Sigmoid colon (tissue), 4 donors: ENCODE measurements around the gene NLRC3.

Source experiments
- CTCF ChIP-seq, 4 experiments: fragments of 450-650 bp in 3 of 4; fragments of 200-600 bp in 1 of 4; IDR thresholded peaks; one replicate each; pipeline ENCODE4 v1.5.1; 2016 to 2019; ENCODE audit warnings: antibody characterized with exemption in 4 of 4, mild to moderate bottlenecking in 3 of 4, moderate library complexity in 2 of 4
- EP300 ChIP-seq, 4 donors: sonication (generic); formaldehyde crosslinking; IDR thresholded peaks; one replicate each; pipeline ENCODE4 v1.6.1; 2017; ENCODE audit warnings: antibody characterized with exemption in 4 of 4
- POLR2A ChIP-seq, 2 donors: fragments of 450-650 bp; IDR thresholded peaks; one replicate each; pipeline ENCODE4 v1.6.1; 2016; ENCODE audit warnings: antibody characterized with exemption in 2 of 2, mild to moderate bottlenecking in 2 of 2, moderate library complexity in 2 of 2
- POLR2AphosphoS5 ChIP-seq, 4 donors: sonication (generic); formaldehyde crosslinking; IDR thresholded peaks; one replicate each; pipeline ENCODE4 v1.6.1; 2017; ENCODE audit warnings: antibody characterized with exemption in 4 of 4

GRCh38 chr16:3625911-3626732 is 48.9 kb upstream of the NLRC3 start:
- TF ChIP-seq CTCF (IDR thresholded peaks at IDR 0.05), result no peak
- TF ChIP-seq POLR2A (IDR thresholded peaks at IDR 0.05), result no peak
- TF ChIP-seq POLR2AphosphoS5 (IDR thresholded peaks at IDR 0.05), result no peak
- TF ChIP-seq EP300 (IDR thresholded peaks at IDR 0.05), result no peak
